T follicular helper cell (primary cell): Measurements from ENCODE around the gene RPAP2.
A peak's percentile ranks its signal among the peaks of the same experiment; 100 is the strongest.
"Not testable (repeated sequence)": the region's sequence is repeated elsewhere in the genome, so short reads cannot be mapped to it uniquely, and the experiment has no call there.

Experiments used
- DNase-seq: peaks from one replicate; pipeline ENCODE4 v3.0.0-alpha.2; 2020; ENCODE audit warnings: low read depth

The RPAP2 gene

GRCh38 chr1:92376345-92376744, 77.5 kb downstream of the RPAP2 start:
- DNase-seq: no peak

- not testable (repeated sequence) for DNase-seq
Observed at GRCh38 chr1:92377991-92378390, 79.1 kb downstream of the RPAP2 start.

DNA sequence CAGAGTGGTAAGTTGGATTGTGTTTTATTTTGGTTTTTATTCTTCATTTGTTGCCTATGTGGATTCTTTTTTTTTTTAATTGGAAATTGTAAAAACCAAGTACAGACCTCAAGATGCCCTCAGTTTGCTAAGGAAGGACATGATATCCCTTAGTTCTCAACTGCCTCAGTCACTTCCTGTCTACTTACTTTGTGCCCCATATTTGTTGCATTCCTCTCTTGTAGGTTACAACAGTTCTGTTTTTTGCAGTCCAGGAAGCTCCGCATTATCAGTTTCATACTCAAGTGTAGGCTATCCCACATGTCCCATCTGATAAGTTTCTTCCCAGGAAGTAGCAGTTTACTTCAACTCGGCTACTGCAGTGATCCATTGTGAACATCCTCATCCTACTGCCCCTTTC, 82.0 kb downstream of the RPAP2 start:
- no peak for DNase-seq

DNA sequence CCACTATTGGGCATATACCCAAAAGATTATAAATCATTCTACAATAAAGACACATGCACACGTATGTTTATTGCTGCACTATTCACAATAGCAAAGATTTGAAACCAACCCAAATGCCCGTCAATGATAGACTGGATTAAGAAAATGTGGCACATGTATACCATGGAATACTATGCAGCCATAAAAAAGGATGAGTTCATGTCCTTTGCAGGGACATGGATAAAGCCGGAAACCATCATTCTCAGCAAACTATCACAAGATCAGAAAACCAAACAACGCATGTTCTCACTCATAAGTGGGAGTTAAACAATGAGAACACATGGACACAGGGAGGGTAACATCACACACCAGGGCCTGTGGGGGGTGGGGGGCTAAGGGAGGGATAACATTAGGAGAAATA, 95.1 kb downstream of the RPAP2 start:
- DNase-seq: not testable (repeated sequence)

- DNase-seq: no peak
Observed at GRCh38 chr1:92398519-92398918, 99.7 kb downstream of the RPAP2 start.

- DNase-seq: no peak
Observed at GRCh38 chr1:92399076-92399475, 100.2 kb downstream of the RPAP2 start.

DNA sequence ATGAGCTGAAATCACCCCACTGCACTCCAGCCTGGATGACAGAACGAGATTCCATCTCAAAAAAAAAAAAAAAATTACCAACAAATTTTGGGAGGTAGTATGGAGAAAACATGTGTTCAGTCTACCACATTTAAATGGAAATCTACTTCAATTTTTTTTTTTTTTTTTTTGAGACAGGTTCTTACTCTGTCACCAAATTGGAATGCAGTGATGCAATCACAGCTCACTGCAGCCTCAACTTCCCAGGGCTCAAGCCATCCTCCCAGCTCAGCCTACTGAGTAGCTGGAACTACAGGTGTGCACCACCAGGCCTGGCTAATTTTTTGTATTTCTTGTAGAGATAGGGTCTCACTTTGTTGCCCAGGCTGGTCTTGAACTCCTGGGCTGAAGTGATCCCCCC, 105.8 kb downstream of the RPAP2 start:
- no peak for DNase-seq

GRCh38 chr1:92408825-92409224, 110.0 kb downstream of the RPAP2 start:
- no peak for DNase-seq

DNA sequence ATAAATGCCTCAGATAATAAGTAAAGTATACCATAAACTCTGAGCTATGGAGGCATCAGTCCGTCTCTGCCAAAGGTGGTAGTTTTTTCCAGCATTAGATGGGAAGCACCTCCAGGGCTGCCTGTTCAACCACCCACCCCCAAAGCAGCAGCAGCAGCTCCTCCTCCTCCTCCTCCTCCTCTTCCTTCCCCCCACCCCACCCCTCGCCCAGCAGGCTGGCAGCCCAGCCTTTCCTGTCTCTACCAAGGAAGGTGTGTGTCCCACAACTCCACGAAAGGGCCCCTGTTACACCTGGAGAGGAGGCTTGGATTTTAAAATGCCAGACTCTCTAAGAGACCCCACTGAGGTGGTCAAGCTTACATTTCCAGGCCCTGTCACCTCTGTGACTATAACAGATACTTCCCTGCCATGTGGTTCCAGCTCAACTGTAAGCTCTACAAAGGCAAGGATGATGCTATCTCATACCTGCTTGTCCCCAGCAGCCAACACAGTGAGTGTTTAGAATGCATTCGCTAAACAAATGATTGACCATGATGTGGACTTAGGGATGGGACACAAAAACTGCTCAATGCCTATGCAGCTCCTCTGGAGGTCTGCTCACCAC, 111.2 kb downstream of the RPAP2 start:
- DNase-seq: no peak

DNA sequence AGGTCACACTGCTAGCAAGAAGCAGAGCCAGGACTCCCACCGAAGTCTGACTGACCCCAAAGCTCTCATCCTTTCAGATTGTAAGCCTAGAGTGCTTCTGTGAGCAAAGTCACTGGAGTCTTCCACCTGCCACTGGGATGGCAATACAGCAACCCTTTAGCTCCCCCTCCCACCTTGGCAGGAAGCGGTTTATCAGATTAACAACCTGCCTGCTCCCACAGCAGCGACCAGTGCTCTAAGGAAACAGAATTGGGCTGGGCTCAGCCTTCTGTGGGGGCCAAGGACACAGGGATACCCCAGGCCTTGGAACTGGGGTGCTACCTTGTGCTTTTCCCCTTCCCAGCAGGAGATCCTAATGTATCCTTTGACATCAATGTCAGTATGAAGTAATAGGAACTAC, 111.8 kb downstream of the RPAP2 start:
- DNase-seq: peak; percentile 23

DNA sequence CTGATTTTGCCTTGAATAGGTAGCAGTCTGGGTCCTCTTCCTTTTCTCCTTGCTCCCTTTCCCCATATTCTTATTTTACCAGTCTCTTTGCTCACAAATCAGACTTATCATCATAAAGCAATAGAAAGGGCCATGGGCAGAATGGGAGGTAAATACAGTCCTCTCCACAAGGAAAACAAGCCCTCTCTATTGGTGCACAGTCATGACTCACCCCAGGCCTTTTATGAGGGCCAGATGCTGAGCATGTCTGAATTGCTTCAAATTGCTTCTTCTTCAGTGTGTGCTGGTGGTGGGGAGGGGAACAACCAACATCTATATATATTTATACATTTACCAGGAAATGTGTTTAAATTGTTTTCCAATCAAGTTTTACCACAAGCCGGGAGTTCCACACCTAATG, 112.7 kb downstream of the RPAP2 start:
- DNase-seq: no peak

- DNase-seq: no peak
Observed at GRCh38 chr1:92419642-92420041, 120.8 kb downstream of the RPAP2 start.

GRCh38 chr1:92424381-92424780, 125.5 kb downstream of the RPAP2 start:
- no peak for DNase-seq

DNA sequence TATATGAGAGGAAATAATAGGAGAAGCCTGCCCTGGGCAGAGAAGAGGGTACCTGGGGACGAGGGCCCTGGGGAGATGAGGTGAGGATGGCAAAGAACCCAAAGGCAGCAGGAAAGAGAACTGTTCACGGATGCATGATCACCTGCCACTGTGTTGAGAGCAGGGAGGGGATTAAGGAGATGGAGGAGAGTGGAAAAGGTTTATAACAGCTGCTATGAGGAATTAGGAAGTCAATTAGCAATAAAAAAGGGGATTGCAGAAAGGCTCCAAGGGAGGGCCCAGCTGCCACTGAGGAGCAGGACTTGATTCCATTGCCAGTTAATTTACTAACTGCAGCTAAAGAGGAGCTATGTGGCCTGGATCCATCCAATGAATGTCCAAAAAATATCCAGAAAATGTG, 126.8 kb downstream of the RPAP2 start:
- no peak for DNase-seq

DNA sequence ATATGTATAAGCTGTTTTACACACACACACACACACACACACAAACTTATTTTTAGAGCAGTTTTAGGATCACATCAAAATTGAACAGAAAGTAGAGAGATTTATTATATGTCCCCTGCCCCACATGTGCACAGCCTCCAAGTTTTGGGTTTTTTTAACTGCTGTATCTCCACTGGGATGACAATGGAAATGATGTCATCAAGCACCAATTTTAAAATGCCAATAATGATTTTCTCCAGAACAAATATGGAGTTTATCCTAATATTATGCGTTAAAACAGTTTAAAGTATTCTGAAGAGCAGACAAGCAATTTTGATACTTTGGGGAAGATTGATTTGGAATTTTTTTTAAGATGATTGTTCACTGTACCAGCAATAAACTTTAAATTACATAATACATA, 131.2 kb downstream of the RPAP2 start:
- no peak for DNase-seq

- DNase-seq: not testable (repeated sequence)
Observed at GRCh38 chr1:92434572-92434971, 135.7 kb downstream of the RPAP2 start.

DNA sequence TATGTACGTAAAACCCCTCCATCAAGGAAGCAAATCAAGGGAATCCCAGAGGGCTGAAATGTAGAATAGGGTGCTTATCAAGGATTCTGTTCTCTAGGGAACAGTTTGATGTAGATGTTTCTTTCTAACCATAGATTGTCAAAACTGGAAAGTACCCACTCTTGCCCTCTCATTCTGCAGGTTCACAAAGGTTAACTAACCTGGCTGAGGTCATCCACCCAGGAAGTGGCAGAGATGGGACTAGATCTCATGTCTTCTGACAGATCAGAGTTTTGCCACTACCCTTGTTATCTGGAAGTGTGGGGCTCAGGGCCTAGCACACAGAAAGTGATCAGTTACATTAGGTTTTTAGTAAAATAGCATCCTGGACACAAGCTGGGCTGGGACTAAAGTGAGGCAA, 140.4 kb downstream of the RPAP2 start:
- DNase-seq: no peak

- no peak for DNase-seq
Observed at GRCh38 chr1:92441316-92441696, 142.4 kb downstream of the RPAP2 start.

- no peak for DNase-seq
Observed at GRCh38 chr1:92441697-92442342, 143.0 kb downstream of the RPAP2 start.

DNA sequence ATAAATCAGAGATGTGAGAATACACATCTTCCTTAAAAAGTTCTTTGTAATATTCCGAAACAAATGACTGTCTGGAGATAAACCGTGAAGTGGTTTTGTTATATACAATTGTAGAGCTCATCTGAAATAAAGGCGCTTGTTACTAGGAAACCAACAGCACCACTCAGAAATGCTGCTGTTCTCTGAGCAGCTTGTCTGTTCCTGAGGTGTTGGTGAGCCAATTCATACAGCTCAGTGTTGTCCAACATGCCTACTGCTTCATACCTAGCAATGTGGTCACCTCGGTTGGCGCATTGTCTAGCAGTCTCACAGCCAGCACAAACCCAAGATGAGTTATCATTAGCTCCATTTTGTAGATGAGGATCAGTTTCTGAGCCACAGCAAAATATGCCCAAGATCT, 143.5 kb downstream of the RPAP2 start:
- DNase-seq: no peak

DNA sequence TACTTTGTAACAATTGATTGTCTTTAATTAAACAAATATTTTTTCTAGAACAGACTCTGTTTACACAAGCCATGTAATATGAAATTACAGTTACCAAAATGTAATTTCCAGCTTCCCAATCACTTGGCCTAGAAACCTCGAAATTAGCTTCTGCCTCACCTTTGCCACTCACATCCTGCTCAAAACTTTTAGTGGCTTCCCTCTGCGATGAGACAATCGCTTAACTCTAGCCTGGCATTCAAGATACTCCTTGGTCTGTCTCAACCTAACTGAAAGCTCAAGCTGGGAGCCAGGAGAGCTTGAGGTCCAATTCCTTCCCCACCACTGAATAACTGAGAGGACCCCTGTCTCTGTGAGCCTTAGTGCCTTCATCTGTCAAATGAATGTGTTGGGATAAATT, 145.0 kb downstream of the RPAP2 start:
- DNase-seq: no peak

- no peak for DNase-seq
Observed at GRCh38 chr1:92444351-92444750, 145.5 kb downstream of the RPAP2 start.

DNA sequence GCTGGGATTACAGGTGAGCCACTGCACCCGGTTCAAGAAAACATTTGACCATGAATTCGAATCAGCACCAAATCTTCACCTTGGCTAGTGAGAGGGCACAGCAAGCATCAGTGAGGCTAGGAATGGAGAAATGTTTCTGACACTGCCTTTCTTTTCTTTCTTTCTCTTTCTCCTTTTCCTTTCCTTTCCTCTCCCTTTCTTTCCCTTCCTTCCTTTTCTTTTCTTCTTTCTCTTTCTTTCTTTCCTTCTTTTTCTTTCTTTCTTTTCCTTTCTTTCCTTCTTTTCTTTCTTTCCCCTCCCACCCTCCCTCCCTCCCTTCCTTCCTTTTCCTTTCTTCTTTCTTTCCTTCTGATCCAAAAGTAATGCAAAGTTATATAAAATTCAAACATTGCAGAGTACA, 147.0 kb downstream of the RPAP2 start:
- no peak for DNase-seq

DNA sequence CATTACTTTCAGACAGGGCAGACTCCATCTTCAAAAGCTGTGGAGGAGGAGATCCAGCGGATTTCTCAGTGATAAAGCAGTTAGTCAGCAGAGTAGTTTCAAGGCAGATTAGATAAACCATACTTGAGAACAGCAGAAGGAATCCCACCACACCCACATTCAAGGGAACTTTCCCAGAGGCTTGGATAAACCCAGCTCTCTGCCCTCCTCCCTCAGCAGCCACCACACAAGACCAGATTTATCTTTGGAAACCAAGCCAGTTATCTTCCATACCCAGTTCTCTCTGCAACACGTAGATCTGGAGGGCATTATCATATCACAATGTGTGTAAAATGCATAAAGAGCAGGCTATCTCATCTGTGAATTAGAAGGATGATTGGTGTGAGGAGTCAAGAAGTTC, 147.7 kb downstream of the RPAP2 start:
- no peak for DNase-seq
